ENCODE data around the gene CEMIP2. TPM values are rescaled to one million over a fixed set of nuclear protein-coding genes. Genes with fewer than 3 reads are reported as not detected.
A peak's percentile ranks its signal among the peaks of the same experiment; 100 is the strongest.

The CEMIP2 gene
- polyA plus RNA-seq, 1 of the 3 experiments (the other 2 are of a cell fraction): 39.8 TPM

- TF ChIP-seq YY1 (IDR thresholded peaks at IDR 0.05; ENCODE audit: low read depth) (no peak), EP300 (IDR thresholded peaks at IDR 0.05; ENCODE audit: borderline replicate concordance in 1 of 2, low read depth in 1 of 2, low read length in 1 of 2) (no peak), TEAD4 (IDR thresholded peaks at IDR 0.05; ENCODE audit: borderline replicate concordance, insufficient read depth) (no peak; the same call in 1 of the 2 replicates), GABPA (IDR thresholded peaks at IDR 0.05; ENCODE audit: low read depth) (no peak), POLR2AphosphoS5 (IDR thresholded peaks at IDR 0.05; ENCODE audit: low read depth, low read length) (no peak), REST (IDR thresholded peaks at IDR 0.05; ENCODE audit: low read depth, low read length) (no peak), MXI1 (IDR thresholded peaks at IDR 0.05; ENCODE audit: low read depth, low read length) (no peak), ELF1 (IDR thresholded peaks at IDR 0.05) (no peak), RAD21 (IDR thresholded peaks at IDR 0.05; ENCODE audit: low read length) (no peak), FOSL2 (IDR thresholded peaks at IDR 0.05; ENCODE audit: borderline replicate concordance, low read depth) (no peak), SMC3 (IDR thresholded peaks at IDR 0.05; ENCODE audit: low read depth, low read length) (no peak), TCF12 (IDR thresholded peaks at IDR 0.05) (no peak), FOXJ3 (CRISPR knock-in tag; IDR thresholded peaks at IDR 0.05) (no peak), GATA2 (CRISPR knock-in tag; IDR thresholded peaks at IDR 0.05) (no peak), EZH2phosphoT487 (IDR thresholded peaks at IDR 0.05; ENCODE audit: borderline replicate concordance, low read depth) (no peak), RCOR1 (IDR thresholded peaks at IDR 0.05; ENCODE audit: low read length) (no peak)
- TF ChIP-seq, protein P1, sequence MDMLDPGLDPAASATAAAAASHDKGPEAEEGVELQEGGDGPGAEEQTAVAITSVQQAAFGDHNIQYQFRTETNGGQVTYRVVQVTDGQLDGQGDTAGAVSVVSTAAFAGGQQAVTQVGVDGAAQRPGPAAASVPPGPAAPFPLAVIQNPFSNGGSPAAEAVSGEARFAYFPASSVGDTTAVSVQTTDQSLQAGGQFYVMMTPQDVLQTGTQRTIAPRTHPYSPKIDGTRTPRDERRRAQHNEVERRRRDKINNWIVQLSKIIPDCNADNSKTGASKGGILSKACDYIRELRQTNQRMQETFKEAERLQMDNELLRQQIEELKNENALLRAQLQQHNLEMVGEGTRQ (IDR thresholded peaks at IDR 0.05; ENCODE audit: borderline replicate concordance, low read depth, low read length): no peak
- TF ChIP-seq, protein P2, sequence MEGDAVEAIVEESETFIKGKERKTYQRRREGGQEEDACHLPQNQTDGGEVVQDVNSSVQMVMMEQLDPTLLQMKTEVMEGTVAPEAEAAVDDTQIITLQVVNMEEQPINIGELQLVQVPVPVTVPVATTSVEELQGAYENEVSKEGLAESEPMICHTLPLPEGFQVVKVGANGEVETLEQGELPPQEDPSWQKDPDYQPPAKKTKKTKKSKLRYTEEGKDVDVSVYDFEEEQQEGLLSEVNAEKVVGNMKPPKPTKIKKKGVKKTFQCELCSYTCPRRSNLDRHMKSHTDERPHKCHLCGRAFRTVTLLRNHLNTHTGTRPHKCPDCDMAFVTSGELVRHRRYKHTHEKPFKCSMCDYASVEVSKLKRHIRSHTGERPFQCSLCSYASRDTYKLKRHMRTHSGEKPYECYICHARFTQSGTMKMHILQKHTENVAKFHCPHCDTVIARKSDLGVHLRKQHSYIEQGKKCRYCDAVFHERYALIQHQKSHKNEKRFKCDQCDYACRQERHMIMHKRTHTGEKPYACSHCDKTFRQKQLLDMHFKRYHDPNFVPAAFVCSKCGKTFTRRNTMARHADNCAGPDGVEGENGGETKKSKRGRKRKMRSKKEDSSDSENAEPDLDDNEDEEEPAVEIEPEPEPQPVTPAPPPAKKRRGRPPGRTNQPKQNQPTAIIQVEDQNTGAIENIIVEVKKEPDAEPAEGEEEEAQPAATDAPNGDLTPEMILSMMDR (IDR thresholded peaks at IDR 0.05): no peak
- TF ChIP-seq, protein P3, sequence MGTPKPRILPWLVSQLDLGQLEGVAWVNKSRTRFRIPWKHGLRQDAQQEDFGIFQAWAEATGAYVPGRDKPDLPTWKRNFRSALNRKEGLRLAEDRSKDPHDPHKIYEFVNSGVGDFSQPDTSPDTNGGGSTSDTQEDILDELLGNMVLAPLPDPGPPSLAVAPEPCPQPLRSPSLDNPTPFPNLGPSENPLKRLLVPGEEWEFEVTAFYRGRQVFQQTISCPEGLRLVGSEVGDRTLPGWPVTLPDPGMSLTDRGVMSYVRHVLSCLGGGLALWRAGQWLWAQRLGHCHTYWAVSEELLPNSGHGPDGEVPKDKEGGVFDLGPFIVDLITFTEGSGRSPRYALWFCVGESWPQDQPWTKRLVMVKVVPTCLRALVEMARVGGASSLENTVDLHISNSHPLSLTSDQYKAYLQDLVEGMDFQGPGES (IDR thresholded peaks at IDR 0.05; ENCODE audit: low read depth, low read length): no peak
- no peaks in the 10 kb centered on the region for H3K36me3 ChIP-seq (replicated peaks in 1 of 2; ENCODE audit: control insufficient read depth in 1 of 2, insufficient read depth in 2 of 2, low read length in 1 of 2)
- H2AFZ ChIP-seq (ENCODE audit: low read depth): peak overlapping the region; percentile 40
- no peak overlapping the region for H3K4me3 ChIP-seq (ENCODE audit: low read depth in 2 of 2, low read length in 1 of 2)
- peak overlapping the region in 1 of 2 experiments; percentile 38; a peak in 2 of 4 replicates for H3K27ac ChIP-seq (ENCODE audit: low read depth in 2 of 2, low read length in 1 of 2)
- DNase-seq: no peak
- ChIA-PET CTCF (interaction anchor here (0.9 to 1.5 kb wide), 3 partner anchors 11 to 231 kb away, joined by 3 to 4 read pairs (median 3); no protein-coding TSS in a partner anchor), POLR2A (no interaction called here)
- H3K4me1 ChIP-seq (ENCODE audit: control insufficient read depth in 1 of 2, insufficient read depth in 2 of 2, low read depth in 1 of 2, low read length in 1 of 2): no peaks in the 10 kb centered on the region
- no peaks in the 10 kb centered on the region for H3K27me3 ChIP-seq (ENCODE audit: insufficient read depth)
- H3K9me2 ChIP-seq: no peaks in the 10 kb centered on the region
- no peaks in the 10 kb centered on the region for H3K79me2 ChIP-seq (ENCODE audit: insufficient read depth)
- peaks cover 12% of the 10 kb centered on the region for H3F3A ChIP-seq (replicated peaks; ENCODE audit: insufficient read depth)
- no peaks in the 10 kb centered on the region for H3K9me3 ChIP-seq
- no peak overlapping the region for H3K9ac ChIP-seq
- WGBS (ENCODE audit: low lambda C conversion rate): 42% methylated on average over 2 of the region's 2 CpGs
- no peaks in the 10 kb centered on the region for H4K20me1 ChIP-seq (ENCODE audit: insufficient read depth)
- H3K4me2 ChIP-seq: peak overlapping the region; percentile 41
Measured at GRCh38 chr9:71793386-71794105, 25.2 kb upstream of the CEMIP2 start.
